Kidney glomerular epithelial cell (primary cell): Measurements from ENCODE around the gene CEP70.
"Not testable (repeated sequence)": the region's sequence is repeated elsewhere in the genome, so short reads cannot be mapped to it uniquely, and the experiment has no call there.

Experiments
- DNase-seq: peaks from one replicate; lab custom pipeline; 2025; lab: John Stamatoyannopoulos, UW

Gene CEP70

DNA sequence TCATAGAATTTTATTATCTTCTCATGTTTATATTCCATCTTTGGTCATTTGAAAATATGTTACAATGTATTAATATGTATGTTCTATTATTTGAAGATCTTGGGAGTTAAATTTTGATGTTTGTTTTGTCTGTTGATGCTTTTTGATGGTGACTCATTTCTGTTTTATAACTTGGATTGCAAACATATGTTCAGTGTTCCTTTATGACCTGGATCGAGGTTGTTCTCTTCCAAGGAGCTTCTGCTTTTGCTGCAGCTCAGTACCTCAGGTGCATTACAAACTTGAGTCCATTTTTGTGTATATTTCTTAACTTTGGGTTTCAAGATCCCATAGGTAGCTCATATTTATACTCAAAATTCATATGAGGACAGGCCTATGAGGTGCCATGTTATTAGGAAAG lies 122.6 kb downstream of the CEP70 start:
- no peak for DNase-seq

DNA sequence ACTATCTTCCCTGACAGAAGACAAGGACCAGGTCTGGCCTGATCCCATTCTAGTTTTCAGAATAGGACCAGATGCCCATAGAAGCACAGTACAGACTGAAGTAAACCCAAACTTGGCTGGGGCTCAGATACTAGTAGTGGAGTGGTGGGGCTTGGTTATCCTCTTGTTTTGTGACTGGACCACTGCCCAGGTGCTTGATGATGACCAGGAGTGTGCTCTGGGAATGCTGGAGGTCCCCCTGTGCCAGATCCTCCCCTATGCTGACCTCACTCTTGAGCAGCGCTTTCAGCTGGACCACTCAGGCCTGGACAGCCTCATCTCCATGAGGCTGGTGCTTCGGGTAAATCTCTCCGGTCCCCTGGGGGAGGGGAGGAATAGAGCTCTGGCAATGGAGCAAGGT lies 123.4 kb downstream of the CEP70 start:
- no peak for DNase-seq

DNA sequence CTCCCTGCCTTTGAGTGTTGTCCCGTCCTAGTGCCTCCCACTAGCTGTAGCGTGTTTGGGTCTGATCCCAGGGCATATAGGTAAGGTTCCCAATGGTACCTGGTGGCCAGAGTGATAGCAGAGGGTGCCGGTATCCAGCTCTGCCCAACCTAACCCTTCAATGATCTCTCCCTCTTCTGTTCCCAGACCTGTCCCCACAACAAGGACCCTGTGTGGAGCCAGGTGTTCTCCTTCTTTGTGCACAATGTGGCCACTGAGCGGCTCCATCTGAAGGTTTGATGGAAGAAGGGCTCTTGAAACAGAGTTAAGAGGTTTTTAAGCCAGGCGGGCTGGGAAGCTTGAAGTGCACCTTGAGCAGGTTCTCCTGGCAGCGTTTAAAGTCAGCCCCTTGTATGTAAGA lies 124.2 kb downstream of the CEP70 start:
- DNase-seq = no peak

DNA sequence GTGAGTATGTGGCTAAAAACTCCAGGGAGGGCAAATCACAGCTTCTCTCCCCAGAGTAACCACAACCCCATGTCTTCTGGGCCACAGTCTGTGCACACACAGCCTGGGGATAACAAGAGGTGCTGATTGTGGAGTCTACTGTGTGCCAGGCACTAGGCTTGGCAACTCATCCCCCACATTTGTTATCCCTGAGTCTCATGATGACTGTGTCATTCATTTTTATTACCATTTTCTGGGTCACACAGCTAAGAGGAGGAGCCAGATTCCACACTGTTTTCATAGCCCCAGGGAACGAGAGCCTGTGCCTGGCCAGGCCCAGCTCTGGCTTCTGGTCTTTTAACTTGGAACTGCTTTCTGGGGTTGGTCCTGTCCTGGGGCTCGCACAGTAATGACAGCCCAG lies 125.2 kb downstream of the CEP70 start:
- DNase-seq = peak; percentile 73

DNA sequence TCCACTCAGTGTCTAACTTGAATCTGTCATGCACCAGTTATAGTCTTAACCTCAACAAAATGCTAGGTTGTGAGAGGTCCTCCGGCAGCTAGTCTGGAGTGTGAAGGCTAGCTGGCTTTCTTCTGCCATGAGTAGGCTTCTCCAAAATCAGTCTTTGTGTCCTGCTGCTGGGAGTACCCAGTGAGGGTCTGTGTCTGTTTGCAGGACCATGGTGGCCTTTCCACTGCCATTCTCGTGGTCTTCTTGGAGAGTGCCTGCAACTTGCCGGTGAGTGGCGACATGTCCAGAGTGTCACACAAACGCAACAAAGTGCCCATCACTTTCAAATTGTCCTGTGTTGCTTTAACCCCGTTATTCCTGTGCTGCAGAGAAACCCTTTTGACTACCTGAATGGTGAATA lies 125.6 kb downstream of the CEP70 start:
- DNase-seq = no peak

DNA sequence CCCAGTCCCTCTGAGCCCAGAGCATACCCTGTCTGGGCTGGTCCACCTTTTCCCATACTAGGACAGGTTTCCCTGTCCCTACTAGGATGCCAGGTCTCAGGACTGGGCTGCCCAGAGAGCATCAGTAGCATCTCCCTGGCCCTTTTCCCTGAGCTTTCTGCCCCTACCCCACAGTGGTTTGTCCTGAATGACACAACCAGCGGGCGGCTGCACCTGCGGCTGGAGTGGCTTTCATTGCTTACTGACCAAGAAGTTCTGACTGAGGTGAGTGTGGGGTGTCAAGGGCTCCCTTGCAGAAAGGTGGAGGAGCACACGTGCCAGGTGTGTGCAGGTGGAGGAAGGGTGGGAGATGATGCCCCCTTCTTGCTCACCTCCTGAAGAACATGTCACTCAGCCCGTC lies 126.1 kb downstream of the CEP70 start:
- no peak for DNase-seq

DNA sequence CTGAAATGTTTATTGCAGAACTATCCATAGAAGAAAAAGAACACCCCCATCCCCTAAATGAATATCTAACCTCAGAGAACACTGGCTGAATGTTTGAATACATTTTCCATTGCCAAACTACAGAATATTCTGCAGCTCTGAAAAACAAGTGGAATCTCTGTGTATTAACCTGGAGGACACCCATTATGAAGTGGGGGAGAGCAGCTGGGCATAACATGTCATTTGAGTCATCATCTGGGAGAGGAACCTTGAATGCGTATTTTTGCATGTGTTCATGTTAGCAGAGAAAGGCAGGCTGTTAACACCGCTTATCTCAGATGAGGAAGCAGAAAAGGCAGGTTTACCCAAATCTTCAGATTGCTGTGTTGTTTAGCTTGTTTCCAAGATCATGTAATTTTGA lies 128.1 kb downstream of the CEP70 start:
- DNase-seq = peak; percentile 46

DNA sequence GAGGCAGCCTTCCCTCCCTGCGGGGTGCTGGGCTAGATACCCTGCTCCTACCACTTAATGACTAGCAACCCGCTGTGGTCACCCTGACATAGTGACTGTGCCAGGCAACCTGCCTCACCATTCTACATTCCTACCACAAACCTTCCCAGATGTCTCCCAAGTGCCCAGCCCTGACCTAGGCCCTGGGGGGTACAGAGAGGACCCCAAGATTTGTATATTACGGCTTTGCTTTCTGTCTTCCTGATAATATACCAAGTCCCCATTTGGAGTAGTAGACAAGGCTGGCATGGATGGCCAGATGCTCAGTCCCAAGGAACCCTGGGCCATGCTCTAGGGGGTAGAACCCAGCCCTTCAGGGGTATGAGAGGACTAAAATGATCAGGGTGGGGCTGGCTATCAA lies 128.6 kb downstream of the CEP70 start:
- no peak for DNase-seq

DNA sequence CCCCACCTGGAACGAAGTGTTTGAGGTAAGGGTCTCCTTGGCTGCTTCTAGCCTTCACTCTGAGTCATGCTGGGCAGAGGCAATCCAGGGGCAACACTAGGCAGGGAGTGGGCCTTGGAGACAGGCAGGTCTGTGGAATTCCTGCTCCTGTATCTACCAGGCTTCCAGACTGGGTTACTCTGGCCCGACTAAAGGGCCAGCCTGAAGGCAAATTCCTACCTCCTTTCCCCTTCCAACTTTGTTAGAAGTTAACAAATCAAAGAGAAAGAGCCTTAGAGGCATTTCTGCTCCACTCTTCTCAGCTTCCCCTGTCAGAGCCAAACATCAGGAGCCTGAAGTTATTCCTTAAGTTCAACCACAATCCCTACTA lies 129.6 kb downstream of the CEP70 start:
- no peak for DNase-seq

DNA sequence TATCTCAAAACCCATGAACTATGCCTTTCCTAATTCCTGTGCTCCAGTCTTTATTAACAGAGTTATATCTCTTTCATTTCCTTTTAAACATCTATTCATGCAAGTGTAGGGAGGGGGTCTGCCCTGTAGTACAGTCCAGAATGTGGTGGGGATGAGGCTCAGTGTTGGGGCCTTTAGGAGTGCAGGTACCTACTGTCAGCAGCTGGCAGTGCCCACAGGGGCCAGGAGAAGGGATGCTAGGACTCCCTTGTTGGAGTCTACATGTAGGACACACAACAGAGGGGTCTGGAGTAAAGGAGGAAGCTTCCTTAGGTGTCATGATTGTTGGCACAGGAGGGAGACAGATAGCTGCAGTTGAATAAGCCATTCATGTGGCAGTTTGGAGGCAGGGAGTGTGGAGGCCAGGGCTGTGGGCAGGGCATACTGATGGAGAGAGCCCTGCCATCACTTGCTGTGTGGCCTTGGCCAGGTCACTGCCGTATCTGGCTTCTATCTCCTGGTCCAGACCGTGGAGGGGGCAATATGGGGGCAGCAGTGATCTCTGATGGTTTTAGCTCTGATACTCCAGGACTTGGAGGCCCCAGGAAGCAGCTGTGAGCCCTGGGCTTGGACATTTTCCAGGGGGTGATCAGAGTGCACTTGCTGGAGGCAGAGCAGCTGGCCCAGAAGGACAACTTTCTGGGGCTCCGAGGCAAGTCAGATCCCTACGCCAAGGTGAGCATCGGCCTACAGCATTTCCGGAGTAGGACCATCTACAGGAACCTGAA lies 130.2 kb downstream of the CEP70 start:
- no peak for DNase-seq

DNA sequence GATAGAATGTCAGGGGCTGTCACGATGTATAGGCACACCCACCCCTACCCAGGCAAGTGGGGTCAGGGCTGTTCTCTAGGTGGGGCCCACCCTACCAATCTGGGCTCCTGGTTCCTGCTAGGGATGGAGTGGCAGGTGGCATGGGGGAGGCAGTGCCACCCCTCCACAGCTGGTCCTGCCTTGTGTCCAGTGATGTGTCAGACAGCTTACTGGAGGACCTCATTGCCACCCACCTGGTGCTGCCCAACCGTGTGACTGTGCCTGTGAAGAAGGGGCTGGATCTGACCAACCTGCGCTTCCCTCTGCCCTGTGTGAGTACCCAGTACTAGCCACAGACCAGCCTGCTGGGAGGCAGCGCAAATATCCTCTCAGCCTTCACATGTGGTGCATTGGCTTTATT lies 132.2 kb downstream of the CEP70 start:
- DNase-seq = no peak

DNA sequence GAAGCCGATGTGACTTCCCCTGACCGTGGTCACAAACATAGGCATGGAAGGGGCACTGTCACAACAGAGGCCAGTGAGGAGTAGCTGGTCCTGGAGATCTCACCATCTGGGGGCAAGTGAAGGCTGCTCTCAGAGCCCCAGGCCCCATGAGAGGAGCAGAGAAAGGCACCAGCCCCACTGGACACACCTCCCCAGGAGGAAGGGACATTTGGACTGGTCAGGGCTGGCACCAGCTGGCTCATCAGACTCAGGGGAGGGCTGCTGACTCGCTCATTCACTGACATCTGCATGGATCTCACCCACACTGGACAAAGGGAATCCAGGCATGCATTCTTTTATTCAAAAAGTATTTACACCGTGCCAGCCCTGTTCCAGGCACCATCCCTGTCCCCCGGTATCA lies 132.8 kb downstream of the CEP70 start:
- peak; percentile 40 for DNase-seq

DNA sequence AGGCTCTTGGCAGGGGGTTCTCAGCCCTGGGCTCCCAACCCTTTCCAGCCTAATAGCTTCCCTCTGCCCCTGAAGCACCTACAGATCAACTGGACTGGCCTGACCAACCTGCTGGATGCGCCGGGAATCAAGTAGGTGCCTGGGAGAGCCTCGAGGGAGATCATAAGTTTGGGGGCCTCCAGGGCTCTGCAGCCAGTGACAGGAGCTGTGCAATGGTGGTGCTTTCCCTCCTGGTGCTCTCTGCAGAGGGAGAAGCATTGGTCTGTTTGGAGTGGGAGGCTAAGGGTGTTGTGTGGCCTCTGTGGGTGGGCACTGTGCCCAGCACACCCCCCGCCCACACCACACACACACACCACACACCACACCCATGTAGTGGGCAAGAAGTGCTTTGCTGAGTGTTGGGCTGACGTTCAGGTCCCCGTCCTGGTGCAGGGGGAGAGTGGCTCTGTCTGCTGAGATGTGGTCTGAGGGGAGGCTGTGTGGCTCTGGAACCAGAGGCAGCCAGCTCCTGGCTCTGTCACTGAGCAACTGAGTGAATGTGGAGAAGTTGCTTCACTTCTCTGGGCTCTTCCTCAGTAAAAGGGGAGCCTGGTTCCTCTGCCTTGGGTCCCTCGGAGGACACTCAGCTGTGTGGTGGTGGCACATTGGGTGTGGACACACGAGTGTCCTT lies 133.4 kb downstream of the CEP70 start:
- no peak for DNase-seq

DNA sequence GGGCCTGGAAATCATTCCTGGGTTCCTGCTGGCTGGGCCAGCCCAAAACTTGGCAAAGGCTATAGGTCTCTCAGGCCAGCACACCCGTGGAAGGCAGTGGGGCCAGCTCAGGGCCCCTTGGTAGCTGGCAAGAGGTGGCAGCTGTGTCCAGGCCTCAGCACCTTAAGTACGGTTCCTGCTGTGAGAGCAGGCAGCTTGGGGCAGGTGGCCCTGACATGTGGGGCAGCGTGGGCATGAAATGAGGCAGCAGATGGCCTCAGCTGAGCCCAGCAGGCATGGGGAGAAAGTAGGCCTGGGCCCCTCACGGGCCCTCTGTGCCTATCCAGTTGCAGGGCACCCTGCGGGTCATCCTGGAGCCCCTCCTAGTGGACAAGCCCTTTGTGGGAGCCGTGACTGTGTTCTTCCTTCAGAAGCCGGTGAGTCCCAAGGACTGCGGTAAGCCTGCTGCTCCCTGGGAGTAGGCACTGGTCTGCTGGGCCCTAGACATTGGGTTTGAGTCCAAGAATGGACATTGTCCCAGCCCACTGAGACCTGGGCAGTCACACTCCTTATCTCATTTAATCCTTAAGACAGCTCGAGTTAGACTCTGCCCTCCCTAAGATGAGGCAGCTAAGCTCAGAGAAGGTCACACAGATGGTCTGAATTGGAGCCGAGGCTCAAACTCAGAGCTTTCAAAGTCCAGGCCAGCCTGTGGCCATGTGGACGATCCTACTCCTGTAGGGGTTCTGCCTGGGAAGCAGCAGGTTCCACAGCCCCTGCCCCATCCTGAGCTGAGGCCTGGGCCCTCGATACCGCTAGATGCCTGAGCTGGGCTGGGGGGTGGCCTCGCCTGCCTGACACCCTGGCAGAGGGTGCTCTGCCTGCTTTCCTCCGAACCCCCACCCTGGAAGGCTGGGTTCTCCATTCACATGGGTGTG lies 134.2 kb downstream of the CEP70 start:
- DNase-seq = no peak

DNA sequence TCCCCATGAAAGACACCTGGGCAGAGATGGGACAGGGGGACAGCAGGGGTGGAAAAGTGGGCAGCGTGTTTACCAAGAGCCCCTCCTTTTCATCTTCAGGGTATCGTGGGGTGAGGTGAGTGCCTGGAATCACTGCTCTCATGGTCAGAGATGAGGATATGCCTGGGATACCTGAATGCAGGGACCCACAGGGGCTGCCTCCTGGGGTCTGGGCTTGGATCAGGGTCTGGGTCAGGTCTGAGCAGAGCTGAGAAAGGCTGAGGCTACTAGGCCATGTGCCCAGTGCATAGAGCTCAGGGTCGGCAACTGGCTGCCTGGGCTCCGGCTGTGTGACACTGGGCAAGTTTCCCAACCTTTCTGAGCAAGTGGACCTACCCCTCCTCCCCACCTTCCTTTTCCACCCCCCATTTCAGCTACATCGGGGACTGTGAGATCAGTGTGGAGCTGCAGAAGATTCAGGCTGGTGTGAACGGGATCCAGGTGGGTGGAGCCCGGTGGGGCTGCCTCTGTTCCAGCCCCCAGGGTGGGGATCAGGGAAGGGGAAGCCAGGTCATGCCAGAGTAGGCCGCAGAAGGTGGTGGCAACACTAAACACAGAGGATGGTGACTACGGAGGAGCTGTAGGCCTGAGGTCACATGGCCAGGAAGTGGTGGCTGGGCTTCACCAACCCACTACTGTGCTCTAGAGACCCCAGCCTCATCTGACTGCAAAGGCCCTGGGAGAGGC lies 135.1 kb downstream of the CEP70 start:
- DNase-seq = no peak

DNA sequence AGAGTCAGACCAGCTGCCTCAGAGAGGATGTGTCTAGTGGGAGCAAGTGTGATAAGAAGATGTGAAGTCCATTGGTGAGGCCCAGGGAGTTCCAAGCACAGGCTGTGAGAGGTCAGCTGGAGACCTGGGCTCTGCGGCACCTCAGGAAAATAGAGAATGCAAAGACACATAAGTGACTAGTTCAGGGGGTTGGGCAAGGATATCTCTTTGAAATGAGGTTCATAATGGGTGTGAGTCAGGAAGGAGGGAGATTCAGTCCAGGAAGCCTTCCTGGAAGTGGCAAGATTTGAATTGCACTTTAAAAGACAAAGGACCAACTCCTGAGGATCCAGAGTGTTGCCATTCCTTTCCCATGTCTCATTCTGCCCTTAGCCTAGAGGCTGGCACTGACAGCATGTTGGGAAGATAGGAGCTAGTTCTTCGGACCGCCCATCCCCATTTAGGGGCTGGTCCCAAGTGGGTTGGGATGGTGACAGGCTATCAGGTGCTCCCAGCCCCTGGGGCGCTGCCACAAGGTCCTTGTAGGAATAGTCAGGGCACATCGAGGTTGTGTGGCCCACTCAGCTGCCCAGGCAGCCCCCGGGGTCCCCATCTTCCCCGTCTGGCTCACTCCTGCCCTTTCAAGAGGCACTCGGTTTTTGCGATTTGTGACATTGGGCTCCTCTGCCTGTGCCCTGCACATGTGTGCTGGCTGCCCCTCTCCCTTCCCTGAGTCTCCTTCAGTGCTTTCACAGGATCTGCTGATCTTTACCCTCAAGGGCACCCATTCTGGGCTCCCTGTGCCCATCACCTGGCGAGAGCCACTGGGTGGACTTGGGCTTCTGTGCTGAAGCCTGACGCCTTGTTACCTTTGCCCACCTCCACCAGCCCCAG lies 136.0 kb downstream of the CEP70 start:
- DNase-seq = no peak

DNA sequence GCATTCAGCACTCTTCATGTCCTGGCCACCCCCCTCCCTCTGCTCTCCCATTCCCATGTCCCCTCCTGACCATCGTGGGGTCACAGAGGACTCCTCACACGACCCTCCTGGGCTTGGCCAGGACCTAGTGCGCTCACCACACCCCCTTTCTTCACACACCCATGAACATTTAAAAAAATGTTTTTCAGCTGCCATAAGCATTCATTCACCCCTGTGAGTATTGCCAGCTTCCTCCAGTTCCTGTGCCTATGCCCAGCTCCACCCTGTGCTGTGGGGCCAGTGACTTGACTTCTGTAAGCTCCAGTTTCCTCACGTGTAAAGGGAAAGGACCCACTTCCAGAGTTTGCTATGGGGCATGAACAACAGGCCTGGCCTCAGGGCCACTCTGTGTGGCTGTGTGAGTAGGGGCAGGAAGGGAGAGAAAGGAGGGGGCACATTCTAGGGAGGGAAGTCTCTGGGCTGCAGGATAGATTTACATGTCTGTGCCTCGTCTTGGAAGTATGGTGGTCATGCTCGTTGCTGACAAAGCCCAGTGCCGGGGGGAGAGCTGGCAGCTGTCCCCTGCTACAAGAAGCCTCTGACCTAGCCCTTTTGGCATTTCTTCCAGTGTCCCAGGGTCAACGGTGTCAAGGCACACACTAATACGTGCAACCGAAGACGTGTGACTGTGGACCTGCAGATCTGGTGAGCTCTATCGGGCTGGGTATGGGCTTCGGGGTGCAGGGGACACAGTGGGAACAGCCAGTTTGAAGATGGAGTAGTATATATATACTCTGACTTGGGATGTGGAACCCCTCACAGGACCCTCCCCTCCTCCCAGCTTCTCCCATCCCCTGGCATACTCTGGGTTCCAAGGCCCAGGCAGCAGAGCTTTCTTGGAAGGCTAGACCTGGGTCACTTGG lies 136.8 kb downstream of the CEP70 start:
- DNase-seq = no peak

DNA sequence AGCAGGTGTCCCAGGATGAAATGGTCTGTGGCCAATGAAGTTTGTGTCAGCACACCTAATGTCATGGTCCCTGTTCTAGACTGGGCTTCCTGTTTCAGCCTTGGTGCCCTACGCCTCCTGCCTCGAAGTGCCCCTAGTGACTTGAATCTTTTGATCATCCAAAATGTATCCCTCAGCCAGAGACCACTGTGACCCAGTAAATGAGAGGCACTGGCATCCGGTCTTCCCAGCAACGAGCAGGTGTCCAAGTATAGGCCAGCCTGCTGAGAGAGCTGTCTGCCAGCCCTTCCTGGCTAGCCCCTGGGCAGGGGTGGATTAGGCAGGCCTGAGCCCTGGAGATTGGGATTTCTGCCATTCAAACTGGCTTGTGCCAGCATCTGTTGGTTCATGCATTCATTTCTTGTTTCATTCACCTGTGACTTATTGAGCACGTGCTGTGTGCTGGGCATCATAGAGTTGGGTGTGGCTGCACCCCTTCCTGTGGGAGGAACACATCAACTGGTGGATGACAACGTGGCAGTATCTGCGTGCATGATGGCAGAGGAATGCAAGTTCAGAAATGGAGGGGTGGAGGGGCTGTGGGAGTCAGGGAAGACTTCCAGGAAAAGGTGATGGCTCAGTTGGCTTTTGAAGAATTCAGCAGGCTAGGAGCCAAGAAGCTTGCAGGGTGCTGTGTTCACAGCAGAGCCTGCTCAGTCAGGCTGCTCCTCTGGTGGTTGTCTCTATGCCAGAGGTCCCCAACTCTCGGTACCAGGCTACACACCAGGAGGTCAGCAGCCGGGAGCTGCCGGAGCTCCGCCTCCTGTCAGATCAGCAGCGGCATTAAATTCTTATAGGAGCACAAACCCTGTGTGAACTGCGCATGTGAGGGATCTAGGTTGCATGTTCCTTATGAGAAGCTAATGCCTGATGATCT lies 138.0 kb downstream of the CEP70 start:
- peak; percentile 39 for DNase-seq

DNA sequence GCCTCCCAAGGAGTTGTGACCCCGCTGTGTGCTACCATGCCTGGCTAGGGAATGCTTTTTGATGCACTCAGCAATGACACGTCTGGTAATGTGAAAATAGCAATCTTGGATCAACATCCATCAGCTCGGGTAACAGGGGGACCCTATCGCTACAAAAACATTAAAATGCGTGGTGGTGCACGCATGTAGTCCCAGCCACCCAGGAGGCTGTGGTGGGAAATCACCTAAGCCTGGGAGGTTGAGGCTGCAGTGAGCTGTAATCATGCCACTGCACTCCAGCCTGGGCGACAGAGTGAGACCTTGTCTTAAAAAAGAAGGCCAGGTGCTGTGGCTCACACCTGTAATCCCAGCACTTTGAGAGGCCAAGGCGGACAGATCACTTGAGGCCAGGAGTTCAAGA lies 140.1 kb downstream of the CEP70 start:
- DNase-seq = not testable (repeated sequence)
